ENCODE measurements around the gene MYO9B.
"Not testable (repeated sequence)": the region's sequence is repeated elsewhere in the genome, so short reads cannot be mapped to it uniquely, and the experiment has no call there.

Gene MYO9B

GRCh38 chr19:17183271-17183761 lies 107.7 kb downstream of the MYO9B start:
- no peak for DNase-seq (ENCODE audit: low read depth)

- no peak for DNase-seq (ENCODE audit: low read depth)
Measured at GRCh38 chr19:17183858-17184321, 108.3 kb downstream of the MYO9B start.

- no peak for DNase-seq (ENCODE audit: low read depth)
Measured at GRCh38 chr19:17184371-17184841, 108.8 kb downstream of the MYO9B start.

- DNase-seq (ENCODE audit: low read depth) = no peak
Measured at GRCh38 chr19:17185590-17185989, 110.0 kb downstream of the MYO9B start.

- not testable (repeated sequence) for DNase-seq (ENCODE audit: low read depth)
Measured at GRCh38 chr19:17191736-17192135, 116.2 kb downstream of the MYO9B start.

GRCh38 chr19:17192751-17193150 lies 117.2 kb downstream of the MYO9B start:
- no peak for DNase-seq (ENCODE audit: low read depth)

GRCh38 chr19:17194608-17195007 lies 119.0 kb downstream of the MYO9B start:
- no peak for DNase-seq (ENCODE audit: low read depth)

- no peak for DNase-seq (ENCODE audit: low read depth)
Measured at GRCh38 chr19:17195106-17195505, 119.5 kb downstream of the MYO9B start.

- DNase-seq (ENCODE audit: low read depth) = no peak
Measured at GRCh38 chr19:17196610-17197009, 121.0 kb downstream of the MYO9B start.

GRCh38 chr19:17197666-17198065 lies 122.1 kb downstream of the MYO9B start:
- no peak for DNase-seq (ENCODE audit: low read depth)

GRCh38 chr19:17200408-17201079 lies 125.0 kb downstream of the MYO9B start:
- DNase-seq (ENCODE audit: low read depth) = no peak

GRCh38 chr19:17202249-17202648 lies 126.7 kb downstream of the MYO9B start:
- no peak for DNase-seq (ENCODE audit: low read depth)

GRCh38 chr19:17202713-17203112 lies 127.1 kb downstream of the MYO9B start:
- DNase-seq (ENCODE audit: low read depth) = no peak

- no peak for DNase-seq (ENCODE audit: low read depth)
Measured at GRCh38 chr19:17205237-17206140, 129.9 kb downstream of the MYO9B start.

- no peak for DNase-seq (ENCODE audit: low read depth)
Measured at GRCh38 chr19:17206736-17207581, 131.4 kb downstream of the MYO9B start.

- DNase-seq (ENCODE audit: low read depth) = no peak
Measured at GRCh38 chr19:17209126-17210036, 133.8 kb downstream of the MYO9B start.

- no peak for DNase-seq (ENCODE audit: low read depth)
Measured at GRCh38 chr19:17210296-17210695, 134.7 kb downstream of the MYO9B start.

- no peak for DNase-seq (ENCODE audit: low read depth)
Measured at GRCh38 chr19:17211547-17212446, 136.2 kb downstream of the MYO9B start.

- DNase-seq (ENCODE audit: low read depth) = no peak
Measured at GRCh38 chr19:17213334-17213733, 137.8 kb downstream of the MYO9B start.
